Calu3 (cell line): ENCODE results near the gene ZNF611. TPM values are rescaled to one million over a fixed set of nuclear protein-coding genes. Genes with fewer than 3 reads are reported as not detected.

Experiments
- BruUV-seq: library from RNA; stranded (reverse); fragments of 400-500 nt; replicated peaks from 2 replicates; lab custom pipeline; 2021; lab: Mats Ljungman, UMichigan
- CTCF ChIA-PET: fragments of 300-600 bp; sonication (Branson Sonifier 250); formaldehyde crosslinking; loops from one replicate; lab custom pipeline; 2022; ENCODE audit warnings: antibody characterized with exemption; lab: Charles Lee
- DNase-seq: peaks from one replicate; pipeline ENCODE4 v3.0.0; 2022
- H3K27ac Mint-ChIP-seq: one replicate; pipeline ENCODE4 v1.8.0; 2022; ENCODE audit warnings: mixed read lengths; ENCODE audit not compliant: unreplicated experiment
- H3K27me3 Mint-ChIP-seq: one replicate; pipeline ENCODE4 v1.8.0; 2022; ENCODE audit warnings: mixed read lengths; ENCODE audit not compliant: unreplicated experiment
- H3K36me3 Mint-ChIP-seq: one replicate; pipeline ENCODE4 v1.8.0; 2022; ENCODE audit warnings: mild to moderate bottlenecking, moderate library complexity, mixed read lengths; ENCODE audit not compliant: insufficient read depth, unreplicated experiment
- H3K4me1 Mint-ChIP-seq: one replicate; pipeline ENCODE4 v1.8.0; 2022; ENCODE audit warnings: mild to moderate bottlenecking, low read depth, mixed read lengths; ENCODE audit not compliant: unreplicated experiment
- H3K4me3 Mint-ChIP-seq: one replicate; pipeline ENCODE4 v1.8.0; 2022; ENCODE audit warnings: mild to moderate bottlenecking, low read depth, moderate library complexity, mixed read lengths; ENCODE audit not compliant: unreplicated experiment
- H3K9me3 Mint-ChIP-seq: one replicate; pipeline ENCODE4 v1.8.0; 2022; ENCODE audit warnings: low read depth, mixed read lengths; ENCODE audit not compliant: unreplicated experiment
- intact Hi-C: fragments of 100-400 bp; cut with micrococcal nuclease; formaldehyde crosslinking; loops from one replicate; pipeline ENCODE4 v1.10.0; 2022; ENCODE audit not compliant: unreplicated experiment
- total RNA-seq: library from RNA; stranded (reverse); gene quantifications from 2 replicates; pipeline ENCODE4 v1.2.3, GENCODE V29; 2022
- TF ChIP-seq, protein P1 (sequence below): fragments of 200-600 bp; IDR thresholded peaks from one replicate; pipeline ENCODE4 v1.8.0; 2022; ENCODE audit warnings: antibody characterized with exemption; ENCODE audit not compliant: unreplicated experiment

Gene ZNF611
- total RNA-seq, 1 experiment from 2014 or later: 19.8 TPM

DNA sequence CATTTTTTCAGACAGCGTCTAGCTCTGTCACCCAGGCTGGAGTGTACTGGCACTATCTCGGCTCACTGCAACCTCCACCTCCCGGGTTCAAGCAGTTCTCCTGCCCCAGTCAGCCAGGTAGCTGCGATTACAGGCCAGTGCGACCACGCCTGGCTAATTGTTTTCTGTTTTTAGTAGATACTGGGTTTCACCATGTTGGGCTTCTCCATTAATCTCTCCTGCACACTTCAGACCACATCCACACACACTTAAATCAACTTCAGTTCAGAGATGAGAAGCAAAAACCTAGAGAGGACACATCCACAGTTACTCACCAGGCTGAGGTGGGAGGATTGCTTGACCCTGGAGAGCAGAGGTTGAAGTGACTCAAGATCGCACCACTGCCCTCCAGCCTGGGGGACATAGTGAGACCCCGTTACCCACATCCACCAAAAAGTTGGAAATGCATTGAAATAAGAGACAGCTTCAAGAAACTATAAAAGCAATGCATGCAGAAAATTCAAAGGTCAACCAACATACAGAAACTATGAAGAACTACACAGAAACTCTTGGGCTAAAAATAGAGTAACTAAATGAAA, 42.3 kb downstream of the ZNF611 start:
- H3K9me3 Mint-ChIP-seq: peaks cover 30% of the 10 kb centered on the region
- BruUV-seq: no TSS peak
- H3K4me3 Mint-ChIP-seq: no peak overlapping the region
- no peak for DNase-seq
- intact Hi-C loops: no loop called here
- H3K27ac Mint-ChIP-seq: no peak overlapping the region
- no peaks in the 10 kb centered on the region for H3K4me1 Mint-ChIP-seq
- TF ChIP-seq, protein P1, sequence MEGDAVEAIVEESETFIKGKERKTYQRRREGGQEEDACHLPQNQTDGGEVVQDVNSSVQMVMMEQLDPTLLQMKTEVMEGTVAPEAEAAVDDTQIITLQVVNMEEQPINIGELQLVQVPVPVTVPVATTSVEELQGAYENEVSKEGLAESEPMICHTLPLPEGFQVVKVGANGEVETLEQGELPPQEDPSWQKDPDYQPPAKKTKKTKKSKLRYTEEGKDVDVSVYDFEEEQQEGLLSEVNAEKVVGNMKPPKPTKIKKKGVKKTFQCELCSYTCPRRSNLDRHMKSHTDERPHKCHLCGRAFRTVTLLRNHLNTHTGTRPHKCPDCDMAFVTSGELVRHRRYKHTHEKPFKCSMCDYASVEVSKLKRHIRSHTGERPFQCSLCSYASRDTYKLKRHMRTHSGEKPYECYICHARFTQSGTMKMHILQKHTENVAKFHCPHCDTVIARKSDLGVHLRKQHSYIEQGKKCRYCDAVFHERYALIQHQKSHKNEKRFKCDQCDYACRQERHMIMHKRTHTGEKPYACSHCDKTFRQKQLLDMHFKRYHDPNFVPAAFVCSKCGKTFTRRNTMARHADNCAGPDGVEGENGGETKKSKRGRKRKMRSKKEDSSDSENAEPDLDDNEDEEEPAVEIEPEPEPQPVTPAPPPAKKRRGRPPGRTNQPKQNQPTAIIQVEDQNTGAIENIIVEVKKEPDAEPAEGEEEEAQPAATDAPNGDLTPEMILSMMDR: no peak
- no peaks in the 10 kb centered on the region for H3K27me3 Mint-ChIP-seq
- H3K36me3 Mint-ChIP-seq: peaks cover 6% of the 10 kb centered on the region
- CTCF ChIA-PET: no interaction called here

DNA sequence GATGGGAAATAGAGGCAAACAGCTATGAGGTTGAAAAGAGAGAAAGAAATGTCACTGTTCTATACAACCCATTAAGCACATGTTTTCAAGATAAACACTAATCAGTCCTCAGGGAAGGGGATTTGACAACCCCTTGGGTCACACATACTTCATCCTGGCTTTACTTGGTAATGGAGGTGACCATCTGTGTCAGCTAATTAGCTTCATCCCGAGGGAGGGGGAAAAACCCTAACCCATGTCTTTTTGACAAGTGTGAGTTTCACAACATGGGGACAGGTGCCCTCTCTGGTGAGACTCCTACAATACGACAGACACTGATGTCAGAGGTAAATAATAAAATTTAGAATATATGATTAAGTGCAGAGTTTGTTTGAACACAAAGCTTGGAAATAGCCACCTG, 43.1 kb downstream of the ZNF611 start:
- peaks cover 6% of the 10 kb centered on the region for H3K36me3 Mint-ChIP-seq
- peaks cover 27% of the 10 kb centered on the region for H3K9me3 Mint-ChIP-seq
- TF ChIP-seq, protein P1: no peak
- H3K4me1 Mint-ChIP-seq: no peaks in the 10 kb centered on the region
- no peaks in the 10 kb centered on the region for H3K27me3 Mint-ChIP-seq
- CTCF ChIA-PET: no interaction called here
- DNase-seq: no peak
- no TSS peak for BruUV-seq
- H3K27ac Mint-ChIP-seq: no peak overlapping the region
- no peak overlapping the region for H3K4me3 Mint-ChIP-seq
- intact Hi-C loops: no loop called here

DNA sequence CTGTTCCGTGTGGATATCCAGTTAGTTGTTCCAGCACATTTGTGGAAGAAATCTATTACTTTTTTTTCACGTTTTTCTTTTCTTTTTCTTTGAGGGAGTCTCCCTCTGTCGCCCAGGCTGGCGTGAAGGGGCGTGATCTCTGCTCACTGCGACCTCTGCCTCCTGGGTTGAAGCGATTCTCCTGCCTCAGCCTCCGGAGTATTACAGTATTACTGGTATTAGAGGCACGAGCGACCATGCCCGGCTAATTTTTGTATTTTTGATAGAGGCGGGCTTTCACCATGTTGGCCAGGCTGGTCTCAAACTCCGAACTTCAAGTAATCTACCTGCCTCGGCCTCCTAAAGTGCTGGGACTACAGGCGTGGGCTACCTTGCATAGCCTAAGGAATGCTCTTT, 43.6 kb downstream of the ZNF611 start:
- no peak overlapping the region for H3K27ac Mint-ChIP-seq
- BruUV-seq: no TSS peak
- intact Hi-C loops: no loop called here
- peaks cover 6% of the 10 kb centered on the region for H3K36me3 Mint-ChIP-seq
- no peaks in the 10 kb centered on the region for H3K4me1 Mint-ChIP-seq
- DNase-seq: no peak
- peaks cover 26% of the 10 kb centered on the region for H3K9me3 Mint-ChIP-seq
- TF ChIP-seq, protein P1: no peak
- no peak overlapping the region for H3K4me3 Mint-ChIP-seq
- no peaks in the 10 kb centered on the region for H3K27me3 Mint-ChIP-seq
- CTCF ChIA-PET: no interaction called here

- no peak overlapping the region for H3K4me3 Mint-ChIP-seq
- H3K27ac Mint-ChIP-seq: no peak overlapping the region
- TF ChIP-seq, protein P1: no peak
- H3K27me3 Mint-ChIP-seq: no peaks in the 10 kb centered on the region
- H3K9me3 Mint-ChIP-seq: peaks cover 23% of the 10 kb centered on the region
- CTCF ChIA-PET: no interaction called here
- no peaks in the 10 kb centered on the region for H3K4me1 Mint-ChIP-seq
- no TSS peak for BruUV-seq
- intact Hi-C loops: no loop called here
- no peak for DNase-seq
- H3K36me3 Mint-ChIP-seq: peaks cover 6% of the 10 kb centered on the region
Measured at GRCh38 chr19:52690369-52691214, 44.3 kb downstream of the ZNF611 start.
